Mesendoderm (in vitro differentiated cells): ENCODE measurements around the gene IRF5.

Source experiments
- DNase-seq: peaks from one replicate; pipeline ENCODE4 v3.0.0; 2013
- H2AK5ac ChIP-seq: 2 replicates; pipeline ENCODE4 v1.6.1; 2013; ENCODE audit warnings: low read length, inconsistent platforms
- H2BK120ac ChIP-seq: 2 replicates; pipeline ENCODE4 v1.6.1; 2013; ENCODE audit warnings: low read depth, mild to moderate bottlenecking, low read length, moderate library complexity, mixed read lengths
- H2BK15ac ChIP-seq: replicated peaks from 2 replicates; pipeline ENCODE4 v1.6.1; 2013; ENCODE audit warnings: low read depth, mild to moderate bottlenecking, moderate library complexity
- H2BK5ac ChIP-seq: 2 replicates; pipeline ENCODE4 v1.6.1; 2013; ENCODE audit warnings: low read length, inconsistent platforms
- H3K18ac ChIP-seq: 2 replicates; pipeline ENCODE4 v1.6.1; 2013; ENCODE audit warnings: mild to moderate bottlenecking, low read length, mixed read lengths
- H3K23ac ChIP-seq: one replicate; pipeline ENCODE4 v1.6.1; 2013; ENCODE audit warnings: low read length
- H3K27ac ChIP-seq: 2 replicates; pipeline ENCODE4 v1.5.1; 2013; ENCODE audit warnings: low read depth, mild to moderate bottlenecking, inconsistent platforms, low read length, moderate library complexity
- H3K27me3 ChIP-seq: 2 replicates; pipeline ENCODE4 v1.6.1; 2013; ENCODE audit warnings: low read length, control low read depth, mild to moderate bottlenecking, inconsistent platforms; ENCODE audit not compliant: insufficient read depth, poor library complexity
- H3K36me3 ChIP-seq: 2 replicates; pipeline ENCODE4 v1.6.1; 2013; ENCODE audit warnings: low read length, inconsistent platforms; ENCODE audit not compliant: control insufficient read depth, insufficient read depth
- H3K4ac ChIP-seq: one replicate; pipeline ENCODE4 v1.6.1; 2013; ENCODE audit warnings: low read depth, mild to moderate bottlenecking, low read length, moderate library complexity
- H3K4me1 ChIP-seq: 2 replicates; pipeline ENCODE4 v1.6.1; 2013; ENCODE audit warnings: low read depth, low read length, inconsistent platforms; ENCODE audit not compliant: control insufficient read depth
- H3K4me2 ChIP-seq: 2 replicates; pipeline ENCODE4 v1.6.1; 2013; ENCODE audit warnings: low read length
- H3K4me3 ChIP-seq: 2 replicates; pipeline ENCODE4 v1.5.1; 2013; ENCODE audit warnings: mild to moderate bottlenecking, low read length
- H3K56ac ChIP-seq: one replicate; pipeline ENCODE4 v1.6.1; 2013; ENCODE audit warnings: low read length
- H3K79me1 ChIP-seq: 2 replicates; pipeline ENCODE4 v1.6.1; 2013; ENCODE audit warnings: low read length, inconsistent platforms
- H3K79me2 ChIP-seq: 2 replicates; pipeline ENCODE4 v1.6.1; 2013; ENCODE audit warnings: mild to moderate bottlenecking, low read length; ENCODE audit not compliant: control insufficient read depth, insufficient read depth
- H3K9ac ChIP-seq: 2 replicates; pipeline ENCODE4 v1.6.1; 2013; ENCODE audit warnings: low read length, inconsistent platforms
- H4K5ac ChIP-seq: one replicate; pipeline ENCODE4 v1.6.1; 2013; ENCODE audit warnings: low read length
- H4K8ac ChIP-seq: one replicate; pipeline ENCODE4 v1.6.1; 2013; ENCODE audit warnings: low read depth, mild to moderate bottlenecking, control low read depth, low read length, moderate library complexity
- WGBS: extraction: QIAGEN DNeasy Blood & Tissue Kit; methylation state at CpG from one replicate; pipeline ENCODE4 v1.1.7; 2013; ENCODE audit warnings: low lambda C conversion rate, missing lambda C conversion rate; ENCODE audit not compliant: insufficient coverage; ENCODE audit errors: extremely low coverage; 5-methylcytosine and 5-hydroxymethylcytosine counted together

IRF5 gene

DNA sequence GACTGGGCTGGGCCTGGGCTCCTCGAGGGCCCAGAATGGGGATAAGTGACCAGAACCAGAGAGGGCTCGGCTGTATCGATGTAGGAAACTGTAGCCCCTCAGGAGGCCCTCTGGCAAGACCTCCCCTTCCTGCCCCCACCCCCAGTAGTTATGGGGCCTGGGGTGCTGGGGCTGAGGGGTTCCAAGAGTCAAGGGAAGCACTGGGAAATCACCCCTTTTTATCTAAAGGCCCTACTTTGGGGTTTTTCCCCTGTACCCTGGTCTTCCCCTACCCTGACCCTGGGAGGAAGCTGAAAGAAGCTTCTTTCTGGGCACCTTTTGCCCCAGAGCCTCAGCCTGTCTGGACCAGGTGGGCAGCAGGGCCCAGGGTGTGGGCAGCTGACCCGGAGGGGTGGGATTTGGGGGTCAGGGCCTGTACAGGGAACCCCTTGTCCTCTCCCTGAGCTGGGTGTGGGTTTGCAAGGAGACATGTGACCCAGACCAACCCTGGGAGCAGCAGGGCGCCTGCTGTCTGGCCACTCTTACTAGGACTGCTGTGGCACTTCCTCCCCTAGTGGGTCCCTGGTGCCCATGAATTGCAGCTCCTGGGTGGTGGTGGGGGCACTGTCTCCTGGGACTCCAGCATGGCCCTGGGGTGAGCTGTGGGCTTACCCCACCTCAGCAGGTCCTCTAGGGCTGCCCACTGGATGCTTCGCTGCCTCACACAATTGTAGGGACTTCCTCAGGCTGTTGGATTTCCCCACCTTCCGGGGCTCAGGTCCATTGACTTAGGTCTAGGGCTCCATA lies 1.5 kb downstream of the IRF5 start:
- no peaks in the 10 kb centered on the region for H3K79me1 ChIP-seq
- no peak overlapping the region for H3K4me3 ChIP-seq
- H3K27me3 ChIP-seq = peaks cover 19% of the 10 kb centered on the region
- H2BK15ac ChIP-seq = no peak overlapping the region
- H3K79me2 ChIP-seq = no peaks in the 10 kb centered on the region
- no peak overlapping the region for H2AK5ac ChIP-seq
- no peak overlapping the region for H4K5ac ChIP-seq
- WGBS = no CpG with 5 or more reads among the region's 7 CpGs
- H3K18ac ChIP-seq = no peak overlapping the region
- no peak overlapping the region for H3K4me2 ChIP-seq
- no peak overlapping the region for H3K9ac ChIP-seq
- no peak overlapping the region for H2BK120ac ChIP-seq
- H3K23ac ChIP-seq = no peak overlapping the region
- H4K8ac ChIP-seq = no peak overlapping the region
- H3K4ac ChIP-seq = no peak overlapping the region
- H3K4me1 ChIP-seq = no peaks in the 10 kb centered on the region
- H3K36me3 ChIP-seq = no peaks in the 10 kb centered on the region
- H3K56ac ChIP-seq = no peak overlapping the region
- no peak for DNase-seq
- H3K27ac ChIP-seq = no peak overlapping the region
- H2BK5ac ChIP-seq = no peak overlapping the region

DNA sequence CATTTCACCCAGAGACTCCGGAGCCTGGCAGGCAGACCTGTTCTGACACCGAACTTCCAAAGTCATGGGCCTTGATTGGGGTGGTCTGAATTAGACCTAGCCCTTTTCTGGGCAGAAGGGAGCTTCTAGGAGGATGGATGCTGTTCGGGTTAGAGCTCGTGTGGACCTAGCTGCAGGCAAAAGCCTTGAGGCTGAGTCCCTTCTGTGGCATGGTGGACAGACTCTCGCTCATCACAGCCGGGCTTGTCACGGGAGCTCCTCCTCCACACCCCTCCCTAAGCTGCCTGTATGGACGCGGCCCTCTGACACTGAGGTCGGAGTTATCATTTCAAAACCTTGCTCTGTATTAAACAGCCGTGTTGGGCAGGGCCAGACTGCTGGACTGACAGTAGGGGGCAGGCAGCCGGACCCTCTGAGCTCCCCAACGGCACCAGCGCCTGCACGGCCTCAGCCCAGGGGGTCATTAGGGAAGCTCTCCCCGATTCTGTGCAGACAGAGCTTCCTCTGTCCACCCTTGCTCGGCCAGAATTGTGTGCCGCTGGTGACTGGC lies 2.2 kb downstream of the IRF5 start:
- Histone ChIP-seq H4K8ac (no peak overlapping the region), H3K9ac (no peak overlapping the region), H2BK15ac (no peak overlapping the region), H3K4me1 (no peaks in the 10 kb centered on the region), H3K18ac (no peak overlapping the region), H4K5ac (no peak overlapping the region), H2BK5ac (no peak overlapping the region), H3K36me3 (no peaks in the 10 kb centered on the region), H3K4me2 (no peak overlapping the region), H3K23ac (no peak overlapping the region), H3K27ac (no peak overlapping the region), H3K56ac (no peak overlapping the region), H3K4me3 (no peak overlapping the region), H3K4ac (no peak overlapping the region), H3K79me2 (no peaks in the 10 kb centered on the region), H2BK120ac (no peak overlapping the region), H2AK5ac (no peak overlapping the region), H3K79me1 (no peaks in the 10 kb centered on the region), H3K27me3 (peaks cover 19% of the 10 kb centered on the region)
- WGBS = no CpG with 5 or more reads among the region's 18 CpGs
- no peak for DNase-seq

DNA sequence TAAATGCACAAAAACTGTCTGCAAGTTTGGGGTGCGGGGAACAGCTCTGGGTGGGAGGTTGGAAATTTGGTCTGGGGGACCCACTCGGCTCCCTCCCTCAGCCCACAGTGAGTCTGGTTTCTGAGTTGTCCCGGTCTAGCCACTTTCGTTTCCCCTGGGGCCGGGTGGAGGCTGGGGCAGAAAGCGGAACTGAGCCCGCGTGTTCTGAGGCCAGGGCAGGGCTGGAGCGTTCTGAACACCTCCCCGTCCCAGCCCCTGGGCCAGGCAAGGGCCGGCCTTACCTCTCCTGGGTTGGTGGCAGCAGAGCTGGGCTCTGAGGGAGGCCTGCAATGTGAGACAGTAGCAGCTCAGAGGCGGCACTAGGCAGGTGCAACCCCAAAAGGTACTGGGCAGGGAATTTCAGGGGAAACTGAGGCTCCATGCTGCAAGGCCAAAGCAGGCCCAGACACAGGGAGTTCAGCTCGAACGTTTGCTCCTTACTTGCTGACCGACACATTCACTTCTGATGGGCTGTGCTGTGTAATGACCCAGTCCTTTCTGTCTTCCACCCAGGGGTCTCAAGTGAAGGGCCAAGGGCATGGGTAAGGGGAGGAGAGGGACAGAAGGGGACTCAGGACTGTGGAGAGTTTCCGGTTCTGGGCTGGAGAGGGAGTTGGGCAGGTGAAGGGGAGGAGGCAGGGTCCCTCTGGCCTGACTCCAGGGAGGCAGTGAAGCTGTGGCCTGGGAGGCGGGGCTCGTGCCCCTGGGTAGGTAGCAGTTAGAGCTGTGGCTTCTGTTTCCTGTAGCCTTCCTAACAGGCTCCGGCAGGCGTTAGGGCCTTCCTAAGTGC lies 3.0 kb downstream of the IRF5 start:
- no peak overlapping the region for H3K23ac ChIP-seq
- no peak for DNase-seq

DNA sequence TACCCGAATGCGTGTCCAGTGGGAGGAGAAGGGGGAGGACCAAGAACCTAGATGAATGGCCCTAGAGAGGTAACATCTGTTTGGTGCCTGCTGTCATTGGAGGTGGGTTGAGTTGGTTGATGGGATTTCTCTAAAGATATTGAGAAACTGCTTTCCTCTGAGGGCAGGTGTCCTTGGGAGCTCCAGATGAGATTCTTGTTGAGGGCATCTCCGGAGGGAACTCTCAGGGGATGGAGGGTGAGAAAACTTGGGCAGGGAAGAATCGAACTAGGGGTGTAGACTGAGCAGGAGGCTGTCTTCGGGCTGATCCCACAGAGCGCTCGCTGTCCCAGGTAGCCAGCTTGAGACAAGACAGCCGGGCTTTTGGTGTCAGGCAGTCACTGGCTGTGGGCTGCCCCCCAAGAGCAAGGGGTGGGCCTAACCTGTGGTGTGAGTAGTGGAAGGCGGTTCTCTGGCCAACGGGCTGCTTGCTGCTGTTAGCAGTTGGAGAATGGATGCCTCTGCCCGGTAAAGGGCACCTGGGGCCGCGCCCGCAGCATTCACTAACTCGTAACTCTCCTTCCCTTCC lies 3.7 kb downstream of the IRF5 start:
- no peak overlapping the region for H4K8ac ChIP-seq
- no peak overlapping the region for H2BK5ac ChIP-seq
- no peak overlapping the region for H3K56ac ChIP-seq
- H3K4me1 ChIP-seq = no peaks in the 10 kb centered on the region
- no peak overlapping the region for H2AK5ac ChIP-seq
- H3K23ac ChIP-seq = no peak overlapping the region
- H3K79me2 ChIP-seq = no peaks in the 10 kb centered on the region
- DNase-seq = no peak
- H3K9ac ChIP-seq = no peak overlapping the region
- H3K18ac ChIP-seq = no peak overlapping the region
- no peak overlapping the region for H4K5ac ChIP-seq
- WGBS = no CpG with 5 or more reads among the region's 15 CpGs
- H3K4me3 ChIP-seq = no peak overlapping the region
- H2BK120ac ChIP-seq = no peak overlapping the region
- no peak overlapping the region for H3K27ac ChIP-seq
- no peaks in the 10 kb centered on the region for H3K36me3 ChIP-seq
- no peak overlapping the region for H2BK15ac ChIP-seq
- H3K27me3 ChIP-seq = peaks cover 19% of the 10 kb centered on the region
- no peaks in the 10 kb centered on the region for H3K79me1 ChIP-seq
- H3K4me2 ChIP-seq = no peak overlapping the region
- no peak overlapping the region for H3K4ac ChIP-seq

More for the DNA sequence above, 3.0 kb downstream of the IRF5 start:
- no peak overlapping the region for H2AK5ac ChIP-seq
- peaks cover 19% of the 10 kb centered on the region for H3K27me3 ChIP-seq
- no peaks in the 10 kb centered on the region for H3K79me1 ChIP-seq
- no peak overlapping the region for H3K27ac ChIP-seq
- H3K4ac ChIP-seq = no peak overlapping the region
- H2BK120ac ChIP-seq = no peak overlapping the region
- no peak overlapping the region for H3K56ac ChIP-seq
- no peak overlapping the region for H4K5ac ChIP-seq
- H3K4me2 ChIP-seq = no peak overlapping the region
- H3K79me2 ChIP-seq = no peaks in the 10 kb centered on the region
- no peak overlapping the region for H3K18ac ChIP-seq
- no CpG with 5 or more reads among the region's 20 CpGs for WGBS
- no peak overlapping the region for H2BK15ac ChIP-seq
- no peaks in the 10 kb centered on the region for H3K36me3 ChIP-seq
- no peak overlapping the region for H3K9ac ChIP-seq
- H3K4me1 ChIP-seq = no peaks in the 10 kb centered on the region
- H4K8ac ChIP-seq = no peak overlapping the region
- no peak overlapping the region for H3K4me3 ChIP-seq
- H2BK5ac ChIP-seq = no peak overlapping the region

DNA sequence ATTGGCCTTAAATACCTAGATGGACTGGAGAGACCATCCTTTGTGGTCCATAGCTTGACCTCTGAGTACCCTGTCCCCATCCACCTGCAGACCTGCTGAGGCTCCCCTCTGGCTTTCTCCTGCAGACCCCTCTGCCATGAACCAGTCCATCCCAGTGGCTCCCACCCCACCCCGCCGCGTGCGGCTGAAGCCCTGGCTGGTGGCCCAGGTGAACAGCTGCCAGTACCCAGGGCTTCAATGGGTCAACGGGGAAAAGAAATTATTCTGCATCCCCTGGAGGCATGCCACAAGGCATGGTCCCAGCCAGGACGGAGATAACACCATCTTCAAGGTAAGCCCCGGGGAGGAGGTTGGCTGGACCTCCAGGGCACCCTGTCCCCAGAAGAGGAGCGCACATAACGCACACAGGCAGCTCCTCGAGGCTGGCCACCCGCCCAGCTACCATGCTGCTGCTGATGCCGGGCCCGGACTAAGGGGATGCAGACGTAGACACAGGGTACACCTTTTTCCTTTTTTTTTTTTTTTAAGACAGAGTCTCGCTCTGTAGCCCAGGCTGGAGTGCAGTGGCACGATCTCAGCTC lies 4.3 kb downstream of the IRF5 start:
- peaks cover 14% of the 10 kb centered on the region for H3K27me3 ChIP-seq
- DNase-seq = no peak

More for the DNA sequence above, 4.3 kb downstream of the IRF5 start:
- Histone ChIP-seq H3K79me2 (no peaks in the 10 kb centered on the region), H3K4me3 (no peak overlapping the region), H3K23ac (no peak overlapping the region), H3K56ac (no peak overlapping the region), H2BK5ac (no peak overlapping the region), H3K79me1 (no peaks in the 10 kb centered on the region), H2AK5ac (no peak overlapping the region), H2BK15ac (no peak overlapping the region), H4K5ac (no peak overlapping the region), H3K4ac (no peak overlapping the region), H4K8ac (no peak overlapping the region), H3K4me2 (no peak overlapping the region), H3K27ac (no peak overlapping the region), H3K36me3 (no peaks in the 10 kb centered on the region), H3K4me1 (no peaks in the 10 kb centered on the region), H2BK120ac (no peak overlapping the region), H3K9ac (no peak overlapping the region), H3K18ac (no peak overlapping the region)
- WGBS = no CpG with 5 or more reads among the region's 16 CpGs
